Suprapubic skin (tissue), 4 donors: ENCODE results near the gene SETD4.

Experiments
- CTCF ChIP-seq, 2 donors: fragments of 200-600 bp in 1 of 2; fragments of 450-650 bp in 1 of 2; sonication (generic) in 1 of 2; IDR thresholded peaks; one replicate each; pipeline ENCODE4 v1.5.1; 2016 to 2019; ENCODE audit warnings: antibody characterized with exemption in 2 of 2, mild to moderate bottlenecking in 1 of 2, moderate library complexity in 1 of 2
- EP300 ChIP-seq: sonication (generic); formaldehyde crosslinking; IDR thresholded peaks from one replicate; pipeline ENCODE4 v1.6.1; 2017; ENCODE audit warnings: antibody characterized with exemption
- POLR2A ChIP-seq, 2 donors: fragments of 450-650 bp; IDR thresholded peaks; one replicate each; pipeline ENCODE4 v1.6.1; 2017; ENCODE audit warnings: antibody characterized with exemption in 2 of 2, mild to moderate bottlenecking in 2 of 2, moderate library complexity in 2 of 2
- POLR2AphosphoS5 ChIP-seq, 3 donors: sonication (generic); formaldehyde crosslinking; IDR thresholded peaks; one replicate each; pipeline ENCODE4 v1.6.1; 2017; ENCODE audit warnings: antibody characterized with exemption in 3 of 3

- TF ChIP-seq POLR2A (IDR thresholded peaks at IDR 0.05) = no peak
- TF ChIP-seq CTCF (IDR thresholded peaks at IDR 0.05) = no peak
- TF ChIP-seq POLR2AphosphoS5 (IDR thresholded peaks at IDR 0.05) = no peak
- no peak for TF ChIP-seq EP300
Observed at GRCh38 chr21:36065497-36066036, 5.2 kb upstream of the SETD4 start.
